Mucosa of descending colon (tissue), 3 donors: ENCODE results near the gene PLEKHO2. TPM values are rescaled to one million over a fixed set of nuclear protein-coding genes. Genes with fewer than 3 reads are reported as not detected.

Source experiments
- ATAC-seq: fragments of 200-7000 bp; cut with Tn5 transposase; one replicate; pipeline ENCODE4 v1.9.1; 2020; ENCODE audit warnings: mild to moderate bottlenecking, moderate library complexity
- DNase-seq, 3 donors: peaks; one replicate each; pipeline ENCODE4 v3.0.0-alpha.2; 2020
- H3K36me3 ChIP-seq: fragments of 200-600 bp; one replicate; pipeline ENCODE4 v1.8.0; 2021; ENCODE audit warnings: low read depth, mild to moderate bottlenecking
- H3K4me1 ChIP-seq: fragments of 200-600 bp; one replicate; pipeline ENCODE4 v1.8.0; 2021; ENCODE audit warnings: low read depth, mild to moderate bottlenecking
- H3K4me3 ChIP-seq: fragments of 200-600 bp; one replicate; pipeline ENCODE4 v1.8.0; 2021; ENCODE audit warnings: mild to moderate bottlenecking
- H3K9me3 ChIP-seq: fragments of 200-600 bp; one replicate; pipeline ENCODE4 v1.8.0; 2021; ENCODE audit warnings: mild to moderate bottlenecking
- intact Hi-C, 2 donors: fragments of 100-400 bp; cut with DNase I in 1 of 2; cut with micrococcal nuclease in 1 of 2; formaldehyde crosslinking; loops; one replicate each; pipeline versions ENCODE4 v1.11.0 to v1.11.1; 2022; cut with DNase I, micrococcal nuclease
- total RNA-seq, 3 donors: library from RNA; stranded (reverse); fragmentation: NEBNext Ultra II Directional in 2 of 3; extraction: Animal tissue kit (Norgen Biotek cat#: 25700) in 2 of 3; gene quantifications; one replicate each; pipeline versions ENCODE4 v1.2.1 to v1.2.4, GENCODE V29; 2021 to 2023
- TF ChIP-seq, protein P1 (sequence below): fragments of 200-600 bp; IDR thresholded peaks from one replicate; pipeline ENCODE4 v1.8.0; 2022; ENCODE audit warnings: antibody characterized with exemption, mild to moderate bottlenecking
- donor health status: DM: no; HTN: no; CAD: no; lungs with moderate emphysema.
- donor health status: DM: no; HTN: no; CAD: no.
- donor health status: DM: no; HTN: yes; CAD: no.

The PLEKHO2 gene
- total RNA-seq, 3 donors from 2014 or later = 5.8 to 38.9 (median 15.9) TPM

- intact Hi-C loops = loop anchor here (10.0 kb wide), 2 partner anchors 172 to 182 kb away; no protein-coding TSS in a partner anchor
- Histone ChIP-seq H3K4me1 (peaks cover 3% of the 10 kb centered on the region), H3K9me3 (peaks cover 1% of the 10 kb centered on the region), H3K4me3 (no peak overlapping the region), H3K36me3 (no peaks in the 10 kb centered on the region)
- ATAC-seq (no peak), DNase-seq (no peak)
- TF ChIP-seq, protein P1, sequence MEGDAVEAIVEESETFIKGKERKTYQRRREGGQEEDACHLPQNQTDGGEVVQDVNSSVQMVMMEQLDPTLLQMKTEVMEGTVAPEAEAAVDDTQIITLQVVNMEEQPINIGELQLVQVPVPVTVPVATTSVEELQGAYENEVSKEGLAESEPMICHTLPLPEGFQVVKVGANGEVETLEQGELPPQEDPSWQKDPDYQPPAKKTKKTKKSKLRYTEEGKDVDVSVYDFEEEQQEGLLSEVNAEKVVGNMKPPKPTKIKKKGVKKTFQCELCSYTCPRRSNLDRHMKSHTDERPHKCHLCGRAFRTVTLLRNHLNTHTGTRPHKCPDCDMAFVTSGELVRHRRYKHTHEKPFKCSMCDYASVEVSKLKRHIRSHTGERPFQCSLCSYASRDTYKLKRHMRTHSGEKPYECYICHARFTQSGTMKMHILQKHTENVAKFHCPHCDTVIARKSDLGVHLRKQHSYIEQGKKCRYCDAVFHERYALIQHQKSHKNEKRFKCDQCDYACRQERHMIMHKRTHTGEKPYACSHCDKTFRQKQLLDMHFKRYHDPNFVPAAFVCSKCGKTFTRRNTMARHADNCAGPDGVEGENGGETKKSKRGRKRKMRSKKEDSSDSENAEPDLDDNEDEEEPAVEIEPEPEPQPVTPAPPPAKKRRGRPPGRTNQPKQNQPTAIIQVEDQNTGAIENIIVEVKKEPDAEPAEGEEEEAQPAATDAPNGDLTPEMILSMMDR = no peak
These were observed 64.7 kb downstream of the PLEKHO2 start for GRCh38 chr15:64906402-64906801.

- DNase-seq (no peak), ATAC-seq (no peak)
- TF ChIP-seq, protein P1 = no peak
- Histone ChIP-seq H3K4me3 (no peak overlapping the region), H3K9me3 (no peaks in the 10 kb centered on the region), H3K4me1 (peaks cover 3% of the 10 kb centered on the region), H3K36me3 (no peaks in the 10 kb centered on the region)
- intact Hi-C loops = loop anchor here (10.0 kb wide), 2 partner anchors 173 to 183 kb away; no protein-coding TSS in a partner anchor
These were observed 66.3 kb downstream of the PLEKHO2 start for GRCh38 chr15:64907991-64908390.

DNA sequence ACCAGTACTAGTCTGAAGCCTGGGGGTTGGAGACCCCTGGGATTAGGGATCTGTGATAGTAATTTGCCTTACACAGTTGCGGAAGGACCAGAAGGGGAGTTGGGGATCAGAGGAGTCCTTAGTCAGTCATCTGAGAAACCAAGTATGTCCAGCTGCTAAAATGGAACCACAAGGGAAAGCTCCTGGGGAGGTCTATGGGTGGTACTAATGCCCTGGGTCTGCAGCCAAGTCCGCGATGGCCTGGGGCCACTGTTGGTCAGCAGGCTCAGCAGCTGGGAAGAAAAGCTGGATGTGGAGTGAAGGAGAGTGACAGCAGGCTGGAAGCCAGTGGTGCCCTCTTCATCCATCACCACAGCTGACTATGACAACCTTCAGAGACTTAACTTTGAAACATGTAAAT, 67.8 kb downstream of the PLEKHO2 start:
- Histone ChIP-seq H3K9me3 (no peaks in the 10 kb centered on the region), H3K4me3 (no peak overlapping the region), H3K4me1 (peaks cover 3% of the 10 kb centered on the region), H3K36me3 (no peaks in the 10 kb centered on the region)
- ATAC-seq (no peak), DNase-seq (no peak)
- TF ChIP-seq, protein P1 = no peak
- intact Hi-C loops = loop anchor here (10.0 kb wide), 2 partner anchors 175 to 185 kb away; no protein-coding TSS in a partner anchor

DNA sequence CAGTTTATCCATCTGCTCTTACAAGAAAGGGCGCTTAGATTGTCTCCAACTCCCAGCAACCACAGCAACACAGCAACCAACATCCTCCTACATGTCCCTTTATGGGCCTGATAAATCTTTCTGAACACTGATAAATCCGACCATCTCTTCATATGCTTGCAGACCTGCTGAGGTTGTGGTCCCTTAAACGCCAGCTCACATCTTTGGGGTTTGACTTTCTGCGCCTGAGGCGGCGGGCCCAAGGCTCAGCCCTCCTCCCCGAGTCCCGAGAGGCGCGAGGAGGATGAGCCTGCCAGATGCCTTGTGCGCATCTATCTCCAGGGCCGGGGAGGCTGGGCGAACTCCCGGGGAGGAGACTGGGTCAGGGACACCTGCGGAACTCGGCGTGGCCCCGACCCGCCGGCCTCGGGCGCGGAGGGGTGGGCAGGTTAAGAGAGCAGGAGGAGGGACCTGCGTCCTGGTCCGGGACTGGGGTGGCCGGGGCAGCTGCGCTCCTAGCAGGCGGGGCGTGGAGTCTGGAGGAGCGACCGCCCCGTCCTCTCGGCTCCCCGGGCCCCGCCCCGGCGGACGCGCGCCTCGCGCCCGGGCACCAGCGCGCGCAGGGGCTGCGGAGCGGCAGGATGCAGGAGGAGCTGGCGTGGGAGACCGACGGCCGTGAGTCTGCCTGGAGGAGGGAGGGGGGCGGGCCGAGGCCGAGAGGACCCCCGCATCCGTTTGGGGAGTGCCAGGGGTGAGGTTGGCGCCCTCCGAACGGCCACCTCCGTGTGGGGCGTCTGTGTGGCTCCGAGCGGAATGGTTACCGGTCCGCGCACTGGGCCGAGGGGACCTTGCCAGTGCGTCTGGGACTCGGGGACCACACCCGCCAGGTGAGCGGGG, 69.8 kb downstream of the PLEKHO2 start, which contains the start of gene ANKDD1A:
Gene ANKDD1A (plus strand): TSS at position 592 of the 876 bp plus-strand sequence. CDS start 29 bp downstream, at position 621.
- DNase-seq (peak; percentile 47 to 69 (median 68)), ATAC-seq (peak; percentile 90)
- Histone ChIP-seq H3K36me3 (no peaks in the 10 kb centered on the region), H3K9me3 (no peaks in the 10 kb centered on the region), H3K4me3 (no peak within 1 kb of the TSS), H3K4me1 (no peaks in the 10 kb centered on the region)
- TF ChIP-seq, protein P1 = no peak
- intact Hi-C loops = no loop called here

DNA sequence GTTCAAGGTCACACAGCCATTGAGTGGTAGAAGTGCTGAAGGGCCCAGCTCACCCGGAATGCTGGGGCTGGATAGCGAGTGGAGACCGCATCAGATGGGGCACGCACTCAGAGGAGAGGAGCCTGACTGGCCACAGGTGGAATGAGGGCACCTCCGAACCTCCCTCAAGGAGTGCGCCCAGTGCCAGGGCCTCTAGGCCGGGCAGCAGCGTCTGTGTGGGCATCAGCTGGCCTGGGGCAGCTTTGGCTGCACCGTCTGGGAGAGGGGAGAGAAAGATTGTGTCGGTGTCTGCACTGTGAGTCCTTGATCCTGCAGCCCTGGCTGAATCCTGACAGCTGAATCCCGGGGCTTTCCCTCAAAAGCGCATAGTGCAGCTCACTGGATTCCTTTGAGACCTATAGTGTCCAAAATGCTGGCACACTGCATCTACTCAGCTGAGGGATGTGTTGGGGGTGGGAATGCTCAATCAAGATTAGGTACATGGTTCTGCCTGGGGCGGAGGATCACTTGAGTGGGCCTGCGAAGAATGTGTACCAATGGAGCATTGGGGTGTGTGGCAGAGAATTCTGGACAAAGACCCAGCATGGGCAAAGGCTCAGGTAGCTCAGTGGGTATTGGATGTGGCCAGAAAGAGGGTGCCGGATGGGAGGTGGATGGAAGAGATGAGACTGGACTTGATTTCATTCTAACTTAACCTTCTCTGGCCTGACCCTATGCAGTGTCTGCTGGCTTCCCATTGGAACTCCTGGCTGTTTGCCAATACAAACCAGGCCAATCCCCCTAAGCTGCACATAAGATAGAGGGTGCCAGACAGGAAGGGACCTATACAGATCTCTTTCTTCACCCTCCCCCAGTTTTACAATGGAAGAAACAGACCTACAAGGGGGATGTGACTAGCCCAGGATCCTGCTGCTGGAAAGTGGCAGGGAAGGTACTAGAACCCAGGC, 70.9 kb downstream of the PLEKHO2 start:
- Histone ChIP-seq H3K4me3 (no peak overlapping the region), H3K4me1 (no peaks in the 10 kb centered on the region), H3K9me3 (no peaks in the 10 kb centered on the region), H3K36me3 (no peaks in the 10 kb centered on the region)
- intact Hi-C loops = no loop called here
- ATAC-seq (no peak), DNase-seq (no peak)
- TF ChIP-seq, protein P1 = no peak
